IMR-90 (cell line): ENCODE data around the gene EVPL. TPM values are rescaled to one million over a fixed set of nuclear protein-coding genes. Genes with fewer than 3 reads are reported as not detected.

Experiments used
- ATAC-seq: fragments of 200-7000 bp; cut with Tn5 transposase; 2 replicates; pipeline ENCODE4 v1.9.1; 2020; ENCODE audit warnings: low read depth, mild to moderate bottlenecking, moderate library complexity
- BruUV-seq: library from RNA; stranded (reverse); fragments of 400-500 nt; replicated peaks from 2 replicates; lab custom pipeline; 2021; lab: Mats Ljungman, UMichigan
- CTCF ChIA-PET: fragments of 300-600 bp; formaldehyde crosslinking; extraction: SDS; loops from one replicate; lab custom pipeline; 2021; ENCODE audit warnings: antibody characterized with exemption; lab: Yijun Ruan, JAX
- POLR2A ChIA-PET: fragments of 300-600 bp; sonication (Branson Sonifier 250); formaldehyde crosslinking; loops from one replicate; lab custom pipeline; 2022; ENCODE audit warnings: antibody characterized with exemption; ENCODE audit not compliant: unreplicated experiment; lab: Charles Lee
- DNase-seq: peaks from one replicate; pipeline ENCODE4 v3.0.0; 2013
- H2AFZ ChIP-seq: replicated peaks from 2 replicates; pipeline ENCODE3; 2013; ENCODE audit warnings: low read length, mild to moderate bottlenecking; ENCODE audit not compliant: poor library complexity
- H2AK5ac ChIP-seq: 2 replicates; pipeline ENCODE4 v1.6.1; 2013; ENCODE audit warnings: low read depth, low read length, inconsistent platforms
- H2AK9ac ChIP-seq: replicated peaks from 2 replicates; pipeline ENCODE3; 2013; ENCODE audit warnings: mild to moderate bottlenecking, low read depth, low read length, moderate library complexity; ENCODE audit not compliant: poor library complexity
- H2BK120ac ChIP-seq: 2 replicates; pipeline ENCODE4 v1.6.1; 2013; ENCODE audit warnings: low read depth, low read length, inconsistent platforms
- H2BK15ac ChIP-seq: 3 replicates; pipeline ENCODE4 v1.6.1; 2013; ENCODE audit warnings: low read depth, low read length, inconsistent platforms
- H2BK20ac ChIP-seq: 2 replicates; pipeline ENCODE4 v1.6.1; 2013; ENCODE audit warnings: low read depth, mild to moderate bottlenecking, inconsistent platforms, low read length, moderate library complexity
- H2BK5ac ChIP-seq: 2 replicates; pipeline ENCODE4 v1.6.1; 2013; ENCODE audit warnings: mild to moderate bottlenecking, low read depth, low read length, inconsistent platforms; ENCODE audit not compliant: poor library complexity, severe bottlenecking
- H3K14ac ChIP-seq: replicated peaks from 2 replicates; pipeline ENCODE4 v1.6.1; 2013; ENCODE audit warnings: low read depth, low read length, inconsistent platforms
- H3K18ac ChIP-seq: 2 replicates; pipeline ENCODE4 v1.6.1; 2013; ENCODE audit warnings: low read depth, low read length, control low read depth
- H3K23ac ChIP-seq: 2 replicates; pipeline ENCODE4 v1.6.1; 2013; ENCODE audit warnings: low read depth, low read length, inconsistent platforms
- H3K27ac ChIP-seq: 2 replicates; pipeline ENCODE4 v1.5.1; 2013; ENCODE audit warnings: mild to moderate bottlenecking, control low read depth, low read length; ENCODE audit not compliant: insufficient read depth
- H3K27me3 ChIP-seq: 2 replicates; pipeline ENCODE4 v1.6.1; 2013; ENCODE audit warnings: low read length; ENCODE audit not compliant: control insufficient read depth, insufficient read depth
- H3K36me3 ChIP-seq: 2 replicates; pipeline ENCODE4 v1.6.1; 2013; ENCODE audit warnings: low read length, mixed read lengths; ENCODE audit not compliant: control insufficient read depth, insufficient read depth
- H3K4ac ChIP-seq: 2 replicates; pipeline ENCODE4 v1.6.1; 2013; ENCODE audit warnings: low read depth, low read length, inconsistent platforms
- H3K4me1 ChIP-seq: 2 replicates; pipeline ENCODE4 v1.6.1; 2013; ENCODE audit warnings: low read length, mixed read lengths; ENCODE audit not compliant: control insufficient read depth, insufficient read depth
- H3K4me2 ChIP-seq: 2 replicates; pipeline ENCODE4 v1.6.1; 2013; ENCODE audit warnings: low read depth, mild to moderate bottlenecking, control low read depth, low read length, moderate library complexity
- H3K4me3 ChIP-seq: 2 replicates; pipeline ENCODE4 v1.5.1; 2013; ENCODE audit warnings: low read depth, mild to moderate bottlenecking, control low read depth, low read length, moderate library complexity; ENCODE audit not compliant: insufficient read depth
- H3K56ac ChIP-seq: 2 replicates; pipeline ENCODE4 v1.6.1; 2013; ENCODE audit warnings: low read length, inconsistent platforms; ENCODE audit not compliant: insufficient read depth; ENCODE audit errors: extremely low read depth
- H3K79me1 ChIP-seq, 2 experiments: 2 replicates each; pipeline ENCODE4 v1.6.1; 2013; ENCODE audit warnings: low read length in 2 of 2, inconsistent platforms in 1 of 2, low read depth in 1 of 2
- H3K9ac ChIP-seq: 2 replicates; pipeline ENCODE4 v1.6.1; 2013; ENCODE audit warnings: low read depth, low read length, control low read depth
- H3K9me1 ChIP-seq: 2 replicates; pipeline ENCODE4 v1.6.1; 2013; ENCODE audit warnings: low read length, inconsistent platforms; ENCODE audit not compliant: insufficient read depth
- H3K9me3 ChIP-seq: 2 replicates; pipeline ENCODE4 v1.6.1; 2013; ENCODE audit warnings: low read length; ENCODE audit not compliant: control insufficient read depth, insufficient read depth
- H4K20me1 ChIP-seq: 2 replicates; pipeline ENCODE4 v1.6.1; 2013; ENCODE audit warnings: low read length, inconsistent platforms; ENCODE audit not compliant: insufficient read depth
- H4K5ac ChIP-seq: 2 replicates; pipeline ENCODE4 v1.6.1; 2013; ENCODE audit warnings: mild to moderate bottlenecking, low read depth, low read length, control low read depth
- H4K8ac ChIP-seq, 2 experiments: 2 replicates each; pipeline ENCODE4 v1.6.1; 2013; ENCODE audit warnings: low read depth in 2 of 2, low read length in 2 of 2, control low read depth in 1 of 2, inconsistent platforms in 1 of 2
- H4K91ac ChIP-seq: 2 replicates; pipeline ENCODE4 v1.6.1; 2013; ENCODE audit warnings: low read depth, low read length, inconsistent platforms; ENCODE audit not compliant: insufficient read depth
- BHLHE40 ChIP-seq: fragments of 150-350 bp; IDR thresholded peaks from 2 replicates; pipeline ENCODE4 v1.6.1; 2016; ENCODE audit warnings: mild to moderate bottlenecking, low read depth, low read length
- CHD1 ChIP-seq: IDR thresholded peaks from 2 replicates; pipeline ENCODE4 v1.6.1; 2012; ENCODE audit warnings: low read depth, low read length, improper control_type of control experiment
- ELK1 ChIP-seq: fragments of 150-350 bp; IDR thresholded peaks from 2 replicates; pipeline ENCODE4 v1.6.1; 2016; ENCODE audit warnings: low read depth, mild to moderate bottlenecking, low read length, moderate library complexity, borderline replicate concordance
- MXI1 ChIP-seq: IDR thresholded peaks from 2 replicates; pipeline ENCODE4 v1.6.1; 2012; ENCODE audit warnings: low read depth, mild to moderate bottlenecking, low read length, moderate library complexity, borderline replicate concordance
- WGBS, 2 experiments: methylation state at CpG; one replicate each; pipeline versions ENCODE4 v1.1.5 to v1.1.7; 2013; ENCODE audit warnings: missing lambda C conversion rate in 2 of 2; ENCODE audit not compliant: insufficient read length in 1 of 2; ENCODE audit errors: extremely low coverage in 2 of 2; 5-methylcytosine and 5-hydroxymethylcytosine counted together
- dilution Hi-C: fragments of 300-500 bp; cut with HindIII; formaldehyde crosslinking; loops from one replicate; pipeline ENCODE4 v1.14.3; 2018; ENCODE audit warnings: low sequenced_read_pairs; ENCODE audit not compliant: unreplicated experiment
- in situ Hi-C: fragments of 300-500 bp; cut with MboI; formaldehyde crosslinking; loops from 3 replicates; pipeline ENCODE4 v1.14.3; 2019; ENCODE audit warnings: low sequenced_read_pairs, inconsistent platforms, mixed read lengths
- intact Hi-C: fragments of 100-400 bp; cut with micrococcal nuclease; formaldehyde crosslinking; loops from 2 replicates; pipeline ENCODE4 v1.10.0; 2022
- polyA plus RNA-seq, 3 experiments: library from polyadenylated mRNA; depleted of rRNA; stranded (reverse); fragments of >200 nt; gene quantifications; 2 replicates each; pipeline ENCODE4 v1.2.3, GENCODE V29; 2012; ENCODE audit warnings: low replicate concordance in 1 of 3
- total RNA-seq: library from RNA; depleted of rRNA; stranded (reverse); fragments of >200 nt; gene quantifications from 2 replicates; pipeline ENCODE4 v1.2.3, GENCODE V29; 2012
- TF ChIP-seq, protein P1 (sequence below): fragments of 150-350 bp; IDR thresholded peaks from 2 replicates; pipeline ENCODE4 v1.6.1; 2017; ENCODE audit warnings: mild to moderate bottlenecking, antibody characterized with exemption, low read length, low read depth

The EVPL gene
- total and polyA plus RNA-seq, 2 of the 4 experiments (the other 2 are of a cell fraction) = not detected

DNA sequence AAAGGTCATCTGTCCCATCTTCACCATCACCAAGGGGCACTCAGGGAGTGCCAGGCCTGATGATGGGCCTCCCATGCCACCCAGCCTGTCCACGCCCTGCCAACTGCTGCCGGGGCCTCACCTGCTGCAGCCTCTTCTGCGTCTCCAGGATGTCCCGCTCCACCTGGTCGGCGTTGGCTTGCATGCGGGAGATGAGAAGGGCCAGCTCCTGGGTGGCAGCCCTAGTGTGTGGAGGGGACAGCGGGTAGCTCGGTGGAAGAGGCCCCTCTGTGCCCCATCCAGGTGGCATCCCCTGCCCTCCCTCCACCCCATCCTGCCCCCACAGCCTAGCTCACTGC, 3.2 kb downstream of the EVPL start:
- H3K56ac ChIP-seq = no peak overlapping the region
- intact Hi-C loops = no loop called here
- no peaks in the 10 kb centered on the region for H3K9me1 ChIP-seq
- in situ Hi-C loops = no loop called here
- no peak overlapping the region for H3K4me3 ChIP-seq
- H3K4me2 ChIP-seq = no peak overlapping the region
- no peak overlapping the region for H2AK9ac ChIP-seq
- H4K5ac ChIP-seq = no peak overlapping the region
- no peak overlapping the region for H2BK120ac ChIP-seq
- H2BK5ac ChIP-seq = no peak overlapping the region
- no peak overlapping the region for H2BK15ac ChIP-seq
- no peak overlapping the region for H3K23ac ChIP-seq
- H3K9me3 ChIP-seq = no peaks in the 10 kb centered on the region
- H3K18ac ChIP-seq = no peak overlapping the region
- H2AFZ ChIP-seq = no peak overlapping the region
- BruUV-seq = no TSS peak
- dilution Hi-C loops = no loop called here
- no peaks in the 10 kb centered on the region for H3K4me1 ChIP-seq
- ChIA-PET POLR2A (no interaction called here), CTCF (interaction anchor here (0.8 kb wide), 1 partner anchor 10 kb away, joined by 3 read pairs; no protein-coding TSS in a partner anchor)
- ATAC-seq (no peak), DNase-seq (no peak)
- H3K14ac ChIP-seq = no peak overlapping the region
- H2BK20ac ChIP-seq = no peak overlapping the region
- H3K79me1 ChIP-seq = no peaks in the 10 kb centered on the region
- peaks cover 15% of the 10 kb centered on the region for H3K27me3 ChIP-seq
- no peak overlapping the region for H4K91ac ChIP-seq
- H3K27ac ChIP-seq = no peak overlapping the region
- TF ChIP-seq BHLHE40 = no peak
- TF ChIP-seq MXI1 = no peak
- no peak for TF ChIP-seq CHD1
- TF ChIP-seq, protein P1, sequence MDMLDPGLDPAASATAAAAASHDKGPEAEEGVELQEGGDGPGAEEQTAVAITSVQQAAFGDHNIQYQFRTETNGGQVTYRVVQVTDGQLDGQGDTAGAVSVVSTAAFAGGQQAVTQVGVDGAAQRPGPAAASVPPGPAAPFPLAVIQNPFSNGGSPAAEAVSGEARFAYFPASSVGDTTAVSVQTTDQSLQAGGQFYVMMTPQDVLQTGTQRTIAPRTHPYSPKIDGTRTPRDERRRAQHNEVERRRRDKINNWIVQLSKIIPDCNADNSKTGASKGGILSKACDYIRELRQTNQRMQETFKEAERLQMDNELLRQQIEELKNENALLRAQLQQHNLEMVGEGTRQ = no peak
- no peak for TF ChIP-seq ELK1
- no peak overlapping the region for H2AK5ac ChIP-seq
- WGBS, 2 experiments = 96% methylated on average over 4 of the region's 9 CpGs; no CpG with 5 or more reads in 1 of the 2 experiments
- H3K4ac ChIP-seq = no peak overlapping the region
- no peak overlapping the region for H4K8ac ChIP-seq
- H3K36me3 ChIP-seq = no peaks in the 10 kb centered on the region
- H4K20me1 ChIP-seq = no peaks in the 10 kb centered on the region
- H3K9ac ChIP-seq = no peak overlapping the region
